ENCODE results near the gene RXFP3.
A peak's percentile ranks its signal among the peaks of the same experiment; 100 is the strongest.
"Not testable (repeated sequence)": the region's sequence is repeated elsewhere in the genome, so short reads cannot be mapped to it uniquely, and the experiment has no call there.

Gene RXFP3

GRCh38 chr5:33905381-33905780 lies 30.8 kb upstream of the RXFP3 start:
- H3K27me3 ChIP-seq (ENCODE audit: control insufficient read depth, insufficient read depth, low read length), result no peaks in the 10 kb centered on the region
- no peaks in the 10 kb centered on the region for H3K4me1 ChIP-seq (ENCODE audit: control insufficient read depth, insufficient read depth, low read length)
- H3K9me3 ChIP-seq (ENCODE audit: control insufficient read depth, insufficient read depth, low read length), result peaks cover 18% of the 10 kb centered on the region
- H3K9ac ChIP-seq (ENCODE audit: low read depth, low read length), result no peak overlapping the region
- H3K4me3 ChIP-seq (ENCODE audit: low read depth, low read length), result no peak overlapping the region
- no peak overlapping the region for H3K27ac ChIP-seq (ENCODE audit: low read depth, low read length)
- no peaks in the 10 kb centered on the region for H3K36me3 ChIP-seq (ENCODE audit: control insufficient read depth, insufficient read depth, low read length)

GRCh38 chr5:33906248-33906647 lies 29.9 kb upstream of the RXFP3 start:
- H3K36me3 ChIP-seq (ENCODE audit: control insufficient read depth, insufficient read depth, low read length); H3K4me3 ChIP-seq (ENCODE audit: low read depth, low read length); H3K27ac ChIP-seq (ENCODE audit: low read depth, low read length); H3K27me3 ChIP-seq (ENCODE audit: control insufficient read depth, insufficient read depth, low read length); H3K9ac ChIP-seq (ENCODE audit: low read depth, low read length); H3K4me1 ChIP-seq (ENCODE audit: control insufficient read depth, insufficient read depth, low read length): not testable (repeated sequence)
- H3K9me3 ChIP-seq (ENCODE audit: control insufficient read depth, insufficient read depth, low read length), result peaks cover 18% of the 10 kb centered on the region

DNA sequence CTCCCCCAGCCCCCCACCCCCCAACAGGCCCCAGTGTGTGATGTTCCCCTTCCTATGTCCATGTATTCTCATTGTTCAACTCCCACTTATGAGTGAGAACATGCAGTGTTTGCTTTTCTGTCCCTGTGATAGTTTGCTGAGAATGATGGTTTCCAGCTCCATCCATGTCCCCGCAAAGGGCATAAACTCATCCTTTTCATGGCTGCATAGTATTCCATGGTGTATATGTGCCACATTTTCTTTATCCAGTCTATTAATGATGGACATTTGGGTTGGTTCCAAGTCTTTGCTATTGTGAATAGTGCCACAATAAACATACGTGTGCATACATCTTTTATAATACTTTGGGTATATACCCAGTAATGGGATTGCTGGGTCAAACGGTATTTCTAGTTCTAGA lies 21.3 kb upstream of the RXFP3 start:
- H3K27ac ChIP-seq (ENCODE audit: low read depth, low read length); H3K36me3 ChIP-seq (ENCODE audit: control insufficient read depth, insufficient read depth, low read length); H3K27me3 ChIP-seq (ENCODE audit: control insufficient read depth, insufficient read depth, low read length); H3K4me3 ChIP-seq (ENCODE audit: low read depth, low read length); H3K4me1 ChIP-seq (ENCODE audit: control insufficient read depth, insufficient read depth, low read length); H3K9ac ChIP-seq (ENCODE audit: low read depth, low read length); H3K9me3 ChIP-seq (ENCODE audit: control insufficient read depth, insufficient read depth, low read length): not testable (repeated sequence)

GRCh38 chr5:33921002-33921401 lies 15.2 kb upstream of the RXFP3 start:
- Histone ChIP-seq H3K4me3 (ENCODE audit: low read depth, low read length) (no peak overlapping the region), H3K27ac (ENCODE audit: low read depth, low read length) (no peak overlapping the region), H3K9ac (ENCODE audit: low read depth, low read length) (no peak overlapping the region), H3K27me3 (ENCODE audit: control insufficient read depth, insufficient read depth, low read length) (no peaks in the 10 kb centered on the region), H3K9me3 (ENCODE audit: control insufficient read depth, insufficient read depth, low read length) (no peaks in the 10 kb centered on the region), H3K4me1 (ENCODE audit: control insufficient read depth, insufficient read depth, low read length) (no peaks in the 10 kb centered on the region), H3K36me3 (ENCODE audit: control insufficient read depth, insufficient read depth, low read length) (no peaks in the 10 kb centered on the region)

DNA sequence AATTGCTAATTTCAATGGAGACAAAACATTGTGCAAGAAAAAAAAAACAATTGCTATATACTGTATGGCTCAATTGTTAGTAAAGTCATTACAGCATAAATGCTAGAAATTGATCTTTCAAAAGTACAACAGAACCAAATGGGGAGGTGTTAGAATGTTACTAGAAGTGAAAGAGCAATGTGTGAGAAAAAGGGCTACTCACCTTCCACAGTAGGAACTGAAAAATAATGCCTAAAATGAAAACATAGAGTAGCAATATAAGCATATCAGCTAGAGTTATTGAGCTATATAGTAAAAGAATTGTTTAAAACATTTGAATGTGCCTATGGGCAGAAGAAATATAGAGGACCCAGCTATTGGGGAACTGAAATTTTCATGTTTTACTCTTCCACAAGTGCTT lies 10.9 kb upstream of the RXFP3 start:
- Histone ChIP-seq H3K4me3 (ENCODE audit: low read depth, low read length) (no peak overlapping the region), H3K27me3 (ENCODE audit: control insufficient read depth, insufficient read depth, low read length) (no peaks in the 10 kb centered on the region), H3K9me3 (ENCODE audit: control insufficient read depth, insufficient read depth, low read length) (no peaks in the 10 kb centered on the region), H3K27ac (ENCODE audit: low read depth, low read length) (no peak overlapping the region), H3K36me3 (ENCODE audit: control insufficient read depth, insufficient read depth, low read length) (no peaks in the 10 kb centered on the region), H3K4me1 (ENCODE audit: control insufficient read depth, insufficient read depth, low read length) (peaks cover 28% of the 10 kb centered on the region), H3K9ac (ENCODE audit: low read depth, low read length) (no peak overlapping the region)

GRCh38 chr5:33927685-33928084 lies 8.5 kb upstream of the RXFP3 start:
- no peak overlapping the region for H3K27ac ChIP-seq (ENCODE audit: low read depth, low read length)
- no peaks in the 10 kb centered on the region for H3K27me3 ChIP-seq (ENCODE audit: control insufficient read depth, insufficient read depth, low read length)
- H3K9ac ChIP-seq (ENCODE audit: low read depth, low read length), result no peak overlapping the region
- no peaks in the 10 kb centered on the region for H3K36me3 ChIP-seq (ENCODE audit: control insufficient read depth, insufficient read depth, low read length)
- H3K9me3 ChIP-seq (ENCODE audit: control insufficient read depth, insufficient read depth, low read length), result no peaks in the 10 kb centered on the region
- no peak overlapping the region for H3K4me3 ChIP-seq (ENCODE audit: low read depth, low read length)
- peaks cover 46% of the 10 kb centered on the region for H3K4me1 ChIP-seq (ENCODE audit: control insufficient read depth, insufficient read depth, low read length)

DNA sequence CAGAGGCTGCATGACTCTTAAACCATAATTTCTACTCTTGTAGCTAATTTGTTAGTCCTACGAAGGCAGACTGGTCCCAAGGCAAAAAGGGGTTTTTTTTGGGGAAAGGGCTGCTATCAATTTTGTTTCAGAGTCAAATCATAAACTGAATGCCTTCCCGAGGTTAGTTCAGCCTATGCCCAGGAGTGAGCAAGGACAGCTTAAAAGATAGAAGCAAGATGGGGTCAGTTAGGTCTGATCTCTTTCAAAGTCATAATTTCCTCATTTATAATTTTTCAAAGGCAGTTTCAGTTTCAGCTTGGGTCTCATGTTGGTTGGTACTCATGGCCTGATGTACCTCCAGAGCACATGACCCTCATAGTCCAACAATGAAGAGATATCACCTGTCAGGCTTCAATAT lies 7.9 kb upstream of the RXFP3 start:
- Histone ChIP-seq H3K9ac (ENCODE audit: low read depth, low read length) (no peak overlapping the region), H3K36me3 (ENCODE audit: control insufficient read depth, insufficient read depth, low read length) (no peaks in the 10 kb centered on the region), H3K9me3 (ENCODE audit: control insufficient read depth, insufficient read depth, low read length) (no peaks in the 10 kb centered on the region), H3K4me3 (ENCODE audit: low read depth, low read length) (no peak overlapping the region), H3K27me3 (ENCODE audit: control insufficient read depth, insufficient read depth, low read length) (no peaks in the 10 kb centered on the region), H3K27ac (ENCODE audit: low read depth, low read length) (no peak overlapping the region), H3K4me1 (ENCODE audit: control insufficient read depth, insufficient read depth, low read length) (peaks cover 46% of the 10 kb centered on the region)

GRCh38 chr5:33929925-33930690 lies 6.1 kb upstream of the RXFP3 start:
- no peaks in the 10 kb centered on the region for H3K36me3 ChIP-seq (ENCODE audit: control insufficient read depth, insufficient read depth, low read length)
- H3K9ac ChIP-seq (ENCODE audit: low read depth, low read length), result no peak overlapping the region
- no peak overlapping the region for H3K4me3 ChIP-seq (ENCODE audit: low read depth, low read length)
- H3K27me3 ChIP-seq (ENCODE audit: control insufficient read depth, insufficient read depth, low read length), result no peaks in the 10 kb centered on the region
- peak overlapping the region; percentile 45 for H3K27ac ChIP-seq (ENCODE audit: low read depth, low read length)
- peaks cover 46% of the 10 kb centered on the region for H3K4me1 ChIP-seq (ENCODE audit: control insufficient read depth, insufficient read depth, low read length)
- H3K9me3 ChIP-seq (ENCODE audit: control insufficient read depth, insufficient read depth, low read length), result no peaks in the 10 kb centered on the region

- peaks cover 2% of the 10 kb centered on the region for H3K27me3 ChIP-seq (ENCODE audit: control insufficient read depth, insufficient read depth, low read length)
- H3K4me1 ChIP-seq (ENCODE audit: control insufficient read depth, insufficient read depth, low read length), result peaks cover 46% of the 10 kb centered on the region
- no peaks in the 10 kb centered on the region for H3K9me3 ChIP-seq (ENCODE audit: control insufficient read depth, insufficient read depth, low read length)
- H3K27ac ChIP-seq (ENCODE audit: low read depth, low read length), result peak overlapping the region; percentile 53
- H3K4me3 ChIP-seq (ENCODE audit: low read depth, low read length), result peak overlapping the region; percentile 27; the same call in 1 of the 2 replicates
- H3K36me3 ChIP-seq (ENCODE audit: control insufficient read depth, insufficient read depth, low read length), result no peaks in the 10 kb centered on the region
- no peak overlapping the region for H3K9ac ChIP-seq (ENCODE audit: low read depth, low read length)
These were observed 5.0 kb upstream of the RXFP3 start for GRCh38 chr5:33931136-33931535.

DNA sequence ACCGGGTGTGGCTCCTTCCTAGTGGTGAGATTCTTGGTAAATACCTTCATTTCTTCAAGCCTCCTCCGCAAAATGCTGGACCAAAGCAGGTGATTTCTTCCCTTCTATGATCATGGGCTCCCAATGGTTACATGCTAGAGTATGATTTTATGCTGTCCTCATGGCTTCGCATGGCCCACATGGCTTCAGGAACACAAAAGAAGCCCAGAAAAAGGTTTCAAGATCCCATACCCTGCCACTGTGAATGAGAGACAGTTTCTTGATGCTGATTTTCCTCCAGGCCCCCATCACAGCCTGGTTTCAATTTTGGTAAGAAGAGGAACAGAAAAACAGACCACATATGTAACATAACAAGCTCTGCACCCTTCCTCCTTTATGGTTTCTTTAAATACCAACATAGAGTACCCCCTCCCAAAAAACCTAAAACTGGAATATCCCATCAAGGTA lies 2.4 kb upstream of the RXFP3 start:
- H3K9ac ChIP-seq (ENCODE audit: low read depth, low read length), result no peak overlapping the region

GRCh38 chr5:33934176-33934575 lies 2.0 kb upstream of the RXFP3 start:
- Histone ChIP-seq H3K27me3 (ENCODE audit: control insufficient read depth, insufficient read depth, low read length) (peaks cover 18% of the 10 kb centered on the region), H3K9me3 (ENCODE audit: control insufficient read depth, insufficient read depth, low read length) (no peaks in the 10 kb centered on the region), H3K4me1 (ENCODE audit: control insufficient read depth, insufficient read depth, low read length) (peaks cover 29% of the 10 kb centered on the region), H3K4me3 (ENCODE audit: low read depth, low read length) (no peak overlapping the region), H3K27ac (ENCODE audit: low read depth, low read length) (no peak overlapping the region), H3K36me3 (ENCODE audit: control insufficient read depth, insufficient read depth, low read length) (no peaks in the 10 kb centered on the region), H3K9ac (ENCODE audit: low read depth, low read length) (no peak overlapping the region)

More for the DNA sequence above, 2.4 kb upstream of the RXFP3 start:
- H3K4me3 ChIP-seq (ENCODE audit: low read depth, low read length), result no peak overlapping the region
- peaks cover 34% of the 10 kb centered on the region for H3K4me1 ChIP-seq (ENCODE audit: control insufficient read depth, insufficient read depth, low read length)
- H3K27me3 ChIP-seq (ENCODE audit: control insufficient read depth, insufficient read depth, low read length), result peaks cover 18% of the 10 kb centered on the region
- H3K27ac ChIP-seq (ENCODE audit: low read depth, low read length), result no peak overlapping the region
- H3K36me3 ChIP-seq (ENCODE audit: control insufficient read depth, insufficient read depth, low read length), result no peaks in the 10 kb centered on the region
- no peaks in the 10 kb centered on the region for H3K9me3 ChIP-seq (ENCODE audit: control insufficient read depth, insufficient read depth, low read length)
